Omental fat pad (tissue), 4 donors: ENCODE measurements around the gene MXD1. TPM values are rescaled to one million over a fixed set of nuclear protein-coding genes. Genes with fewer than 3 reads are reported as not detected.

Experiments used
- ATAC-seq: fragments of 150-250 bp; one replicate; pipeline ENCODE4 v1.9.1; 2016; ENCODE audit warnings: mild to moderate bottlenecking, moderate library complexity; ENCODE audit not compliant: low FRiP score
- DNase-seq: peaks from one replicate; pipeline ENCODE4 v3.0.0-alpha.2; 2019; ENCODE audit warnings: low spot score
- total RNA-seq, 4 donors: library from RNA; depleted of rRNA; stranded (reverse); fragments of >200 nt; gene quantifications; one replicate each; pipeline ENCODE4 v1.1.0, GENCODE V29; 2016
- TF ChIP-seq, protein P1 (sequence below), 3 donors: fragments of 450-650 bp; IDR thresholded peaks; one replicate each; pipeline ENCODE4 v1.5.1; 2016 to 2017; ENCODE audit warnings: antibody characterized with exemption in 3 of 3, mild to moderate bottlenecking in 3 of 3, moderate library complexity in 2 of 3

MXD1 gene
- total RNA-seq, 4 donors from 2014 or later, result 13.0 to 34.4 (median 22.4) TPM

DNA sequence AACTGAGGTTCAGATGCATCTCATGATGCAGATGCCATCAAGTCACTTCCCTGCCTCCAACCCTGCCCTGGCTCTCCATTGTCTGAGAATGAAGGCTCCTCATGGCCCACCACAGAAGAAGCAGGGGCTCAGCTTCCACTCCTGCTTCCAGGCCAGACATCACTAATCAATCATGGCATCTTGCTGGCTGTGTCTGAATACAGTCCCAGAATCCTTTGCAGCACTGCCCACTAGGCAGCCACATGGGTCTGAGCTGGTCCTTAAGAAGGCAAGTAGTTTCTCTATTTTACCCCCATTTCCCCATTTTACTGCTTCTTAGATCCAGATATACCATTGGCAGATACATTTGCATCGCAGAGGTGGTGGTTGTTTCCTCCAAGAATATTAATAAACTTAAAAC, 39.2 kb downstream of the MXD1 start:
- ATAC-seq (no peak), DNase-seq (no peak)
- TF ChIP-seq, protein P1, sequence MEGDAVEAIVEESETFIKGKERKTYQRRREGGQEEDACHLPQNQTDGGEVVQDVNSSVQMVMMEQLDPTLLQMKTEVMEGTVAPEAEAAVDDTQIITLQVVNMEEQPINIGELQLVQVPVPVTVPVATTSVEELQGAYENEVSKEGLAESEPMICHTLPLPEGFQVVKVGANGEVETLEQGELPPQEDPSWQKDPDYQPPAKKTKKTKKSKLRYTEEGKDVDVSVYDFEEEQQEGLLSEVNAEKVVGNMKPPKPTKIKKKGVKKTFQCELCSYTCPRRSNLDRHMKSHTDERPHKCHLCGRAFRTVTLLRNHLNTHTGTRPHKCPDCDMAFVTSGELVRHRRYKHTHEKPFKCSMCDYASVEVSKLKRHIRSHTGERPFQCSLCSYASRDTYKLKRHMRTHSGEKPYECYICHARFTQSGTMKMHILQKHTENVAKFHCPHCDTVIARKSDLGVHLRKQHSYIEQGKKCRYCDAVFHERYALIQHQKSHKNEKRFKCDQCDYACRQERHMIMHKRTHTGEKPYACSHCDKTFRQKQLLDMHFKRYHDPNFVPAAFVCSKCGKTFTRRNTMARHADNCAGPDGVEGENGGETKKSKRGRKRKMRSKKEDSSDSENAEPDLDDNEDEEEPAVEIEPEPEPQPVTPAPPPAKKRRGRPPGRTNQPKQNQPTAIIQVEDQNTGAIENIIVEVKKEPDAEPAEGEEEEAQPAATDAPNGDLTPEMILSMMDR (IDR thresholded peaks at IDR 0.05), result no peak

DNA sequence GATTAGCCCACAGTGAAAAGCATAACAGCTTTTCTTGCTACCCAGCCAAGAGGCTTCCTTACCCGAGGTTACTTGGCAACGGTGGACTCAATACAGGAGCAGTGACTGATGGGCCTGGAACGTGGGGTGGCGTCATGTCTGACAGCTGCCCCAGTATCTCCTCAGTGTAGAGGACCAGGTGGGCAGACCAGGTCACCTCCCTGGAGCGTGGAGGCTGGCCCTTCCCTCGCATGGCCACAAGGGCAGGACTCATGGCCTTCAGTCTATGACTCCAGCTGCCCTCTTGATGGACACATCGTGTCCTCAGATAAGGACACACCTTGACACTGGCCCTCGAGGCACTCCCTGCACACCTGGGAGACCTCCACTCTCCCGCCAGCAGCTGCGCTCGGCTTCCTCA, 40.1 kb downstream of the MXD1 start:
- TF ChIP-seq, protein P1 (IDR thresholded peaks at IDR 0.05), result no peak
- DNase-seq, result no peak
- no peak for ATAC-seq

DNA sequence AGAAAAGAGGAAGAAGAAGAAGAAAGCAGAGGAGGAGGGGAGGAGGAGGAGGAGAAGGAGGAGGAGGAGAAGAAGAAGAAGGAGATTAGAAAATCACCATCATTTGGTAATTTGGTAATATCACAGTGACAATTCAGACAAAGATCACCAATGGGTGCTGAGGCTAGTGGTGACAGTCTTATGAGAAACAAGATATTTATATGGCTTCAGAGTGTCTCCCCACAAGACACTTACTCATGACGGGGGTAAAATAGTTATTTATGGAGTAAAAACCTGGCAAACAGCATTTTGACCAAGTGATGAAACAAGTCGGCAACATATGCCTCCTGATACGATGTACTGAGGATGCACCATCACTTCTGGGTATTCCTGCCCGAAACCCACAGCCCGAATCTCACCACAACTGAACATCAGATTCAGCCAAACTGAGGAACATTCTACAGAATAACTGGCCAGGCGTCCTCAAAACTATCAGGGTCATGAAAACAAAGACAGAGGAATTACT, 41.6 kb downstream of the MXD1 start:
- ATAC-seq, result no peak
- no peak for DNase-seq
- TF ChIP-seq, protein P1 (IDR thresholded peaks at IDR 0.05), result no peak

DNA sequence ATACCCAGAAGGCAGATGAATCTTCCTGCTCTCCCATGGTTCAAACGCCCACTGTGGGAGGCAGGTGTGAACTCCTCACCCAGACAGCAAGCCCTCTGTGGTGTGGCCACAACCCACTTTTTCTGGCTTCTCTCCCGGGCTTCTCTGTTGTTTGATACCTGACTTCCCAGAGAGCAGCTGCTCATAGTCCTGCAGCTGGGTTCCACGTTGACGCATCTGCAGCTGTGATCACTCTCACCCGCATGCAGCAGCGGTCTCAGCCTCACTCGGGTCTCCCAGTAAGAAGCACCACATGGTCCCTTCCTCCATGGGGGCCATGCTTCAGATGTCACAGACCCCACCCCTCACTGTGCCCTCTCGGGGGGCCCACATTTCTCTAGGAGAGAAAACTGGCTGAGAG, 43.1 kb downstream of the MXD1 start:
- no peak for ATAC-seq
- no peak for DNase-seq
- TF ChIP-seq, protein P1 (IDR thresholded peaks at IDR 0.05), result no peak

DNA sequence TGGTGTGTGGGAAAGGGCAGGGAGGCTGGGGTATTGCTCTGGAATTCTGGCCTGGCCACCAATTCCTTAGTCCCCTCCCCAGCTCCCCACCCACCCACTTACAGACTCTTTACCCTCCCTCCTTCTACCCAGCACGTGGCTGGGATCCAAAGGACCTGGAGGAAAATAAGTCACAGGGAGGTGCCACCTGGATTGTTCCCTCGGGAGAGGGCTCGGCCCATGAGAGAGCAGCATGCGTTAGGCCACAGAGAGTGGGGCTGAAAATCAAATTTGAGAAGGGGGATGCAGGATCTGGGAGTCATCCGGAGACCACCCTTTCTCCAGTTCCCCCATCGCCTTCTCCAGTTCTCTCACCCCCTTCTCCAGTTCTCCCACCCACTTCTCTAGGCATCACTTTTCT, 43.6 kb downstream of the MXD1 start:
- ATAC-seq (no peak), DNase-seq (no peak)

DNA sequence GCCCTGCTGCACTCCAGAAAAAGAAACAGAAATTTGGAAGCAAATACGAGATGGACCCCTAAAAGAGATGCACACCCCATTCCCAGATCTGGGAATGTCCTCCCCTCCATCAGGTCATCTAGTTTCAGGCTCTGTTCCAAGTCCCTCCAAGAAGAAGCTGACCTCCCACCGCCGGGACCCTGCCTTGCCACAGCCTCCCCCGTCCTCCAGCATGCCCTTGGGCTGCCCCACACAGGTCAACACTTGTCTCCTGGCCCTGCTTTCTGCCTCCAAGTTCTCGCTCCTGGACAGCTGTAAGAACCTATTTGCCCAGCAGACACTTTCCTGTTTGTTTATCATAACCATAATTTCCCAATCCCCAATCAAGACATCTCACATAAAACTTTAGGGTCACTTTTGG, 44.5 kb downstream of the MXD1 start:
- ATAC-seq (no peak), DNase-seq (no peak)
- TF ChIP-seq, protein P1 (IDR thresholded peaks at IDR 0.05), result no peak

More for the DNA sequence above, 43.6 kb downstream of the MXD1 start:
- TF ChIP-seq, protein P1 (IDR thresholded peaks at IDR 0.05), result no peak

DNA sequence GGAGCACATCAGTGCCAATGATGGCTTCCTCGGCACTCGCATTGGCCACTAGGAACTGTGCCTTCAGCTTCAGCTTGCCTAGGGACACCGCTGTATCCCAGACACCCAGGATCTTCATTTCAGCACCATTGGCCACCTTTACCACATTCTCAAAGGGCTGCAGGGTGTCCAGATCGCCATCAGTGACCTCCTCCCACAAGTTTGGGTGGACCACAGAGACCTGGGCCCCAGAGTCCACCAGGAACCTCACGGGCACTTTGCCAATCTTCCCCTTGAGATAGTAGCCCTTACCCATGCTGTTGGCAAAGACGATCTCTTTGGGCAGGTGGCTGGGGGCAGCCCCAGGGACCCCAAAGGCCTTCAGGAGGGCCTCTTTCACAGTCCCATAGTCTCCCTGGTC, 45.9 kb downstream of the MXD1 start:
- ATAC-seq (no peak), DNase-seq (no peak)
- TF ChIP-seq, protein P1 (IDR thresholded peaks at IDR 0.05), result no peak
